GM18499 (cell line): ENCODE data around the gene SLC6A18.

Source experiments
- ATAC-seq: cut with Tn5 transposase; IDR thresholded peaks from one replicate; pipeline ENCODE4 v1.9.1; 2021; ENCODE audit warnings: moderate number of reproducible peaks; ENCODE audit not compliant: insufficient read depth, unreplicated experiment

The SLC6A18 gene

DNA sequence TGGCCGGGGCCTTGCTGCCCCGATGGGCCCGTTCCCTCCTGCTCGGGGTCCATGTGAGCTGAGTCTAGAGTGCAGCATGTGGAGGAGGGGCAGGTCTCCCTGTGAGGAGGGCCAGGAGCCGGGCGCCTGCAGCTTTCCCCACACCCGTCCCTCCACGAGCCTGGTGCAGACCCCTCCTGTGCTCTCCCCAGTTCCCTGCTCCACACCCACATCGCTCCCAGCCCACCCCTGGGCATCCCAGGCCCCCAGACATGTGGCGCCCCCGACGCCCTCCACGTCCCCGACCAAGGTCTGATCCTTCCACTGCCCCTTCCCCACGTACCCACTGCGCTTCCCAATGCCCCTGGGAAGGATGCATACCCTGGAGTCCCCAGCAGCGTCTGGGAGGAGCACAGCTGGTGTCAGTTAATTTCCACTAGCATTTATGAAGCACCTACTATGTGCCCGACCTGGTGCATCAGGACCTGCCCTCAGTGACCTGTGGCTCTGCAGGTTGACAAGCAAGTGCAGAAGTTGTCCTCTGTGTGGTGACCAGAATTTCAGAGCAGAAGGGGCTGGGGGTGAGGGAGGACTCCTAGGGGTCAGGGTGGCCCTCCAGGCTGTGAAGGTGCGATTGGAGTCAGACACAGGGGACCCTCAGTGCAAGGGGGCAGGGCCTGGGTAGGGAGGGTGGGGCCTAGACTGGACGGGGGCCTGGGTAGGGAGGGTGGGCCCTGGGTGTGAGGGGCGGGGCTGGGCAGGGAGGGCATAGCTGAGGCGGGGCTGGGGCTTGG is 10.8 kb upstream of the SLC6A18 start:
- no peak for ATAC-seq

DNA sequence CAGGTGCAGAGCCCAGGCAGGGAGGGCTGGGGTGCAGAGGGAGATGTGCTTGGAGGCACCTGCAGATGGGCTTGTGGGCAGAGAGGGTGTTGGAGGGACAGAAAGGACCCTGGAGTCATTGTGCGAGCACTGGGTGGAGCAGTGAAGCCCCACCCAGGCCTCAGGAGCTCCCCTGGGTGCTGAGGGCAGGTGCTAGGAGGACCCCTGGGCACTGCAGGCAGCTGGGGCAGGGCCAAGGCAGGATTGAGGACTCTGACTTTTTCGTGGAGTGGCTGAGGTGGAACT is 10.3 kb upstream of the SLC6A18 start:
- no peak for ATAC-seq

DNA sequence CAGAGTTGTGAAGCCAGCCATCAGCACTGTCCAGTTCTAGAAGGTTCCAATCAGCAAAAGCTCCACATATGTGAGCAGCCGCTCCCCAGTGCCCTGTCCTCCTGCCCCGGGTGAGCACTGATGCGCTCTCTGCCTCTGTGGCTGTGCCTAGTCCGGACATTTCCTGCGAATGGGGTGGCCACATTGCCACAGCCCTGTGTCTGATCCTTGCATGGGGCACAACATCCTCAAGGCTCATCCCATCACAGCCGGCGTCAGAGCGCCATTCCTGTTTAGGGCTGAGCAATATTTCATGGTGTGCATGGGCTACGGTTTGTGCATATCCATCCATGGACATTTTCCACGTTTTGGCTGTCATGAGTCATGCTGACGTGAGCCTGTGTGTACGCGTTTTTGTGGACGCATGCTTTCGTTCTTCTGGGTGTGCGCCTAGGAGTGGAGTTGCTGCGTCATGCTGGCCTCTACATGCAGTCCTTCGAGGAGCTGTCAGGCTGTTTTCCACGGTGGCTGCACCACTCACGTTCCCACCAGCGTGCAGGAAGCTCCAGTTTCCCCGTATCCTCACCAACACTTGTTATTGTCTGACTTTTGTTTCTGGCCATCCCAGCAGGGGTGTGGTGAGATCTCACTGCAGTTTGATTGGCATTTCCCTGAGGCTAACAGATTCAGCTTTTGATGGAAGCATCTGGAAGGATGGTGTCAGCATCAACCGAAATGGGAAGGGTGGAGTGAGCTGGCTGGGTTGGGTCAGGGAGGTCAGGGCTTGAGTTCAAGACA is 9.7 kb upstream of the SLC6A18 start:
- no peak for ATAC-seq

DNA sequence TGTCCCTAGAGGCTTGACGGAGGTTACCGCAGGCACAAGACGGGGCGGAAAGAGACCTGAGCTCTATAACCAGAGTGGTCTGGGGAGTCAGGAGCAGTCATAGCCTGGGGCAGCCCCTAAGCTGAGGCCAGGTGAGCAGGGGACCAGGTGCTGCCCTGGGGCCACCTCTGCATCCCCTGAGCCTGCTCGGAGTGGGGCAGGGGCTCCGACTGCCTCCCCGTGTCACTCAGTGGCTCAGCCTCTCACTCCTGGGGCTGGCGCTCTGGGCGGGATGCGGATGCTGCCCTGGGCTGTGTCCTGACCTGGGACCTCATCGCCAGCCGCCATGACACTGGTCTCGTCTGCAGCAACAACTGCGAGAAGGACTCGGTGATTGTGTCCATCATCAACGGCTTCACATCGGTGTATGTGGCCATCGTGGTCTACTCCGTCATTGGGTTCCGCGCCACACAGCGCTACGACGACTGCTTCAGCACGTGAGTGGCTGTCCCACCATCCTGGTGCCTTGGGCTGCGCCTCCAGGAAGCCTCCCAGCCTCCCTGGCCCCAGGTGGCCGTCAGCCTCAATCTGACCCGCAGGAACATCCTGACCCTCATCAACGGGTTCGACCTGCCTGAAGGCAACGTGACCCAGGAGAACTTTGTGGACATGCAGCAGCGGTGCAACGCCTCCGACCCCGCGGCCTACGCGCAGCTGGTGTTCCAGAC is 8.8 kb upstream of the SLC6A18 start:
- ATAC-seq = no peak

DNA sequence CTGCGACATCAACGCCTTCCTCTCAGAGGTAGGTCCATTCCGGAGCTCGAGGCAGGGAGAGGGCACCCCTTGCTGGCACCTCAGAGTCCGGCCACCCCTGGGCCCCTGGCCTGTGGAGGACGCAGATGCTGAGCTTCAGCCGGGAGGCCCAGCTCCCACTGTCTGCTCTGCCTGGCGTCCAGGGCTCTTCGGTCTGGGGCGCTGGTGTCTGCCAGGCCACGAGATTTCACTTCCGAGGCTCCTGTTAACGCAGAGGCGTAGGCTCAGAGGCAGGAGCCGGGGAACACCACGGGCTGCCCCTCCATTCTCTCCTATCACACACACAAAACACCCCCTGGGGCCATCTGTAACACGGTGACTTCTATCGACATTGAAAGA is 8.3 kb upstream of the SLC6A18 start:
- no peak for ATAC-seq

DNA sequence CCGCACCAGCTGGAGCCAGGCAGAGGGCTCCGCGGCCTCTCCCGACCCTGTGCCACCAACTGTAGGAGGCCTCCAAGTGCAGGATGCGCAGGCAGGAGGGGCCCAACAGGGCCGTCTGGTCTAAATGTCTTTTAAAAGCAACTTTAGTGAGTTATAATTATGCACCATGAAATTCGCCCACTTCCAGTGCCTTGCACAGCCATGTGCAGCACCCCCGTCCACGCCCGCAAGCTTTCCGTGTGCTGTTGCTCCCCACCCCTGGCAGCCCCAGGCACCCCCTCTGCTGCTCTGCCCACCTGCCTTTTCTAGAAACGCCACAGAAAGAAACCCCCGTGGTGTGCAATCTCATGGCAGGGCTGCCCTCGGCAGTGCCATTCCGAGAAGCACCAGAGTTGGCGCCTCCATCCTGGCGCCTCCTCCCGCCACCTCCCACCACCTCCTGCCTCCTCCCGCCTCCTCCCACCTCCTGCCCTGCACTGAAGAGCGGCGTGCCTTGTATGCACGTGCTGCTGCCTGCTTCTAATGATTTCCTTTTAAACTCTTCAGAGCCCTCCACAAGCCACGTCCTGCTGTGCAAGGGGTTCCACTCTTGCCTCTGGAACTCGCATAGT is 7.5 kb upstream of the SLC6A18 start:
- no peak for ATAC-seq

DNA sequence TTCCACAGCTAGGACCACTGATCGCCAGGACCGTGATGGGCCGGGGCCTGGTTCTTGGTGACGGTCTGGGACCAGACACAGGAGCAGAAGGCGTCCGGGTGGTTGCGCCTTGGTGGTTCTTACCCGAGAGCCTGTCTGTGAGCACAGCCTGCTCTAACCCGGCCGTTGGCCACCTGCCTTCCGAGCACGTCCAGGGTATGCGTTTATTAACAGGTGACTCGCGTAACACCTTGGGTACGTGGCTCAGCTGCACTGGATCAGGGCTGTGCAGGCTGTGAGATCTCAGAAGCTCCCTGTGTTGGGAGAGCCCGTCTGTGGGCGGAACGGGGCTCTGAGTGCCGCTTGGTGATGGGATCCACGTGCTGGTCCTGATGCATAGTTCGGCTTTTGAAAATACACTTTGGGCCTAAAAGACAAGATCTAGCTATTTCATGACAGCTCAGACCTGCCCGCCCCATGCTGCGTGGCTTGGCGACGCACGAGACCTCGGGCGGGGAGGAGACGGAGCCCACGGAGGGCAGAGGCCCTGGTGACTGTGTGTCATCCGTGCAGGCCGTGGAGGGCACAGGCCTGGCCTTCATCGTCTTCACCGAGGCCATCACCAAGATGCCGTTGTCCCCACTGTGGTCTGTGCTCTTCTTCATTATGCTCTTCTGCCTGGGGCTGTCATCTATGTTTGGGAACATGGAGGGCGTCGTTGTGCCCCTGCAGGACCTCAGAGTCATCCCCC is 6.7 kb upstream of the SLC6A18 start:
- no peak for ATAC-seq

DNA sequence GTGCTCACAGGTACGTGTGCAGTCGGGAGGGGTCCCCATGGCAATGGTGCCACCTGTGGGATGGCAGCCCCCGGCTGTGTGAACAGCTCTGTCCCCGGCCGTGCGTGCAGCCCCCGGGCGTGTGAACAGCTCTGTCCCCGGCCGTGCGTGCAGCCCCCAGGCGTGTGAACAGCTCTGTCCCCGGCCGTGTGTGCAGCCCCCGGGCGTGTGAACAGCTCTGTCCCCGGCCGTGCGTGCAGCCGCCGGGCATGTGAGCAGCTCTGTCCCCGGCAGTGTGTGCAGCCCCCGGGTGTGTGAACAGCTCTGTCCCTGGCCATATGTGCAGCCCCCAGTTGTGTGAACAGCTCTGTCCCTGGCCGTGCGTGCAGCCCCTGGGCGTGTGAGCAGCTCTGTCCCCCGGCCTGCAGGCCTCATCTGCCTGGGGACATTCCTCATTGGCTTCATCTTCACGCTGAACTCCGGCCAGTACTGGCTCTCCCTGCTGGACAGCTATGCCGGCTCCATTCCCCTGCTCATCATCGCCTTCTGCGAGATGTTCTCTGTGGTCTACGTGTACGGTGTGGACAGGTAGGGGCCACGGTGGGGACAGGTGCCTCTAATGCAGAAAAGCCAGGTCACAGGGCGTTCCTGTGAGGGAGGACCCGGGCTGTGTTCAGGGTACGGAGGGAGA is 5.9 kb upstream of the SLC6A18 start:
- no peak for ATAC-seq

DNA sequence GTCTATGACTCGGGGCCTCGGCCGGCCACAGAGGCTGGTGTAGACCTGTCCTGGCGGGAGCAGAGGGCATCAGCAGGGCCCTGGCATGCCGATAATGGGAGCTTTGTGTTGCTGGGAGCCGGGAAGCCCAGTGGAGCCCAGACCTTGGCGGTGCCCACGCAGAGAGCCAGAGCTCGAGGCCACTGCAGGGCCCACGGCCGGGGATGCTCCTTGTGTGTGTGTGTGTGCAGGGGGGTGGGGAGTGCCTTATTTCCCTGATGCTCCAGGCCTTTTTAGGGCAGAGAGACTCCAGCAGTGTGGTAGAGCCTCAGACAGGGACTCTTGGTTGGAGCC is 5.4 kb upstream of the SLC6A18 start:
- ATAC-seq = no peak

DNA sequence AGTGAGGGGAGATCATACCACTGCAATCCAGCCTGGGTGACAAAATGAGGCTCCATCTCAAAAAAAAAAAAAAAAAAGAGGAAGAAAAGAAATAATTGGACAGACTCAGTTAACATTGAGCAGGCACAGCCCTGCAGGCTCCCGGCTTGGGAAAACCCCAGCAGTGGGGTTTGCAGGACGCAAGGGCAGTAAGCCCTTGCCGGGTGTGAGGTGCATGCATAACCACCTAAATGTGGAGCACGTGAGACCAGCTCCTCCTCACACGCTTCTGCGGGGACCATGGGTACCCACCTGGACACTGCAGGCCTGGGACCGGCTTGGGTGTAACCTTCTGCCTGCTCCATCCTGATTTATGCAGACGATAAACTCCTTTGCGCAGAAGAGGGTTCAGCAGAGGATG is 4.8 kb upstream of the SLC6A18 start:
- ATAC-seq = no peak

DNA sequence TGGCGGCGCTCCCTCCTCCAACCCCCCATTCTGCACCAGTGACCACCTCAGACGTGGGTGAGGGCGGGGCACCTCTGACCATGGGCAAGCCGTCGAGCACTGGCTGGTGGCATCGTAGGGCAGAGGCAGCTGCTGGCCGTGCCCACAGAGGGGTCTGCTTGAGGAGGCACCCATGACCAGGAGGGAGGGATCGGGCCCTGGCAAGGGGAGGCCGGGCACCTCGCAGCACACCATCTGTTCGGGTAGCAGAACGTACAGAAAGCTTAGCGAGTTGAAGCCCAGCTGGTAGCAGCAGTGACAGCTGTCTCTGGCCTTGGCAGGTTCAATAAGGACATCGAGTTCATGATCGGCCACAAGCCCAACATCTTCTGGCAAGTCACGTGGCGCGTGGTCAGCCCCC is 4.3 kb upstream of the SLC6A18 start:
- no peak for ATAC-seq

DNA sequence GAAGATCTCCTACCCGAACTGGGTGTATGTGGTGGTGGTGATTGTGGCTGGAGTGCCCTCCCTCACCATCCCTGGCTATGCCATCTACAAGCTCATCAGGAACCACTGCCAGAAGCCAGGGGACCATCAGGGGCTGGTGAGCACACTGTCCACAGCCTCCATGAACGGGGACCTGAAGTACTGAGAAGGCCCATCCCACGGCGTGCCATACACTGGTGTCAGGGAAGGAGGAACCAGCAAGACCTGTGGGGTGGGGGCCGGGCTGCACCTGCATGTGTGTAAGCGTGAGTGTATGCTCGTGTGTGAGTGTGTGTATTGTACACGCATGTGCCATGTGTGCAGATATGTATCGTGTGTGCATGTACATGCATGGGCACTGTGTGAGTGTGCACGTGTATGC is 3.5 kb upstream of the SLC6A18 start:
- no peak for ATAC-seq

DNA sequence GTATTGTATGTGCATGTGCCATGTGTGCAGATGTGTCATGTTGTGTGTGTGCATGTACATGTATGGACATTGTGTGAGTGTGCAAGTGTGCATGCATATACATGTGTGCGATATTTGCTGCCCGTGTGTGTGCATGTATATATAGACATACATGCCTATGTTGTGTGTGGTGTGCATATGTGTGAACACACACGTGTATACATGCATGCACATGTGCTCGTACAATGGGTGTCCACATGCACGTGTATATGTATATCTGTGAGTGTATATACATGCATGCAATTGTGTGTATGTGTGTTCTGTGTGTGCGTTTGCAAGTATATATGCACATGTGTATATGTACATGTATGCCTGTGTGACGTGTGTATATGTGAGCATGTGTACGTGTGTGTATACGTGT is 3.0 kb upstream of the SLC6A18 start:
- no peak for ATAC-seq

DNA sequence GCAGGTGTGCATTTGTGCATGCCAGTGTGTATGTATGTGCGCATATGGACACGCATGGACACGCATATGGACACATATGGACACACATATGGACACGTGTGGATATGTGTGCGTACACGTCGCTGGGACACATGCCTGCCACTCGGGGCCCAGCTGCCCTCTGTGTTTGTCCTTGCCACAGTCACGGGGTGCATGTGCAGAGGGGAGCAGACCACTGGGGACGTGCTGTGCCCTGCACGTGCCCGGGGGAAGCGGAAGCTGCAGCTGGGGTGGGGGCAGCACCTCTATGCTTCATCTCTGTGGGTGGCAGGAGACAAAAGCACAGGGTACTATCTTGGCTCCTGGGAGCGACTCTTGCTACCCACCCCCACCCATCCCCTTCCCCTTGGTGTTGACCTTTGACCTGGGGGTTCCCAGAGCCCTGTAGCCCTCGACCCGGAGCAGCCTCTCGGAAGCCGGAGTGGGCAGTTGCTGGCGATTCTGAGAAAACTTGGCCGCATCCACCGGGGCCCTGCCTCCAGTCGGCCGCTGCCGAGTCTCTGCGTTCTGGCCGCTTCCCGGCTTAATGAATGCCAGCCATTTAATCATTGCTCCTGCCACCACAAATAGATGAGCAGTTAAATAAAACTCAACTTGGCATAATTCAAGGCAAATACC is 2.4 kb upstream of the SLC6A18 start:
- ATAC-seq = no peak

DNA sequence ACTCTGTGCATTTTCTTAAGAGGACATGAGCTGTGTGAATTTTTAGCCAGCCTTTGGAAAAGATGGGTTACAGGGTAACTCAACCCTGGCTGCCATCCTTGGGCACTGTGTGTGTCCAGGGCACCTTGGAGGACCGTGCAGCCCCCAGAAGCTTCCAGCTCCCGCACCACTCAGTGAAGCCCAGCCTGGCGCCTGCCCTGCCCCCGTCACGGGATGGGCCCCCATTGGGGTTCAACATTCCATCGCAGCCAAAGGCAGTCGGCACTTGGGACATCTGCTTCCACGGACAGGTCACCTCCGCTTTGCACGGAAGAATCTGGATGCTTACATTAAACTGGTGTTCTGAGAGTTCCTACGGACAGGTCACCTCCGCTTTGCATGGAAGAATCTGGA is 1.9 kb upstream of the SLC6A18 start:
- no peak for ATAC-seq

DNA sequence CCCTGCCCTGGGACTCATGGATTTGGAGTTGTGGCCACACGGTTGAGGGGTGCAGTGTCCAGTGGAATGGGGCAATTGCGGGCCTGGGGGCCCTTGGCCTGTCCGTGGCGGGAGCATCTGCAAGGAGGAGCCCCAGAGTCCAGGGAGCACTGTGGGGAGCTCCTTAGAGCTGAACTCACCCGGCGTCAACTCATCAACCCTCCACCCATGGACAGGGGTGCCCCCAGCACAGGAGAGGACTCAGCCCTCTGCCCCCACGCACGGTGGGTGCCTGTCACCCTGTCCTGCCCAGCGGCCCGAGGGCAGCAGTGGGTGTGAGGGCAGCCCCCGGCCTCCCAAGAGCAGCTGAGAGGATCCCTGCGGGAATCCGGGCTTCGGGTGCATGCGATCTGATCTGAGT is 550 bp upstream of the SLC6A18 start:
- ATAC-seq = no peak

DNA sequence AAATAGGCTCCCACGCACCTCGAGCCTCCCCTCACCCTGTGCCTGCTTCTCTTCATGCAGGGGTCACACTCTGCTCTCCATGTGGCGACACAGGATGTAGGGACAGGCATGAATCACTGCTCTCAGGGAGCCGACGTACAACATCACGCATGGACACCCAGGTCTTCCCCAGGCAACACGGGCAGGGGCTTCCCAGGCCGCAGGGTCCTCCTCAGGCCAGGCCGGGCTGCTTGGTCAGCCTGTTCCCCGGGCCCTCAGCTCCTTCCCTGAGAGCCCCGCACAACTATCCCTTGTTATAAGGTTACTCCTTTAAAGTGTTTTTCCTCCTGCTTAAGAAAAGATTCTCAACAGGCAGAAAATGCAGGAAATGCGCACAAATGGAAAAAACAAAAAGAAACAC is 1.1 kb downstream of the SLC6A18 start:
- no peak for ATAC-seq

DNA sequence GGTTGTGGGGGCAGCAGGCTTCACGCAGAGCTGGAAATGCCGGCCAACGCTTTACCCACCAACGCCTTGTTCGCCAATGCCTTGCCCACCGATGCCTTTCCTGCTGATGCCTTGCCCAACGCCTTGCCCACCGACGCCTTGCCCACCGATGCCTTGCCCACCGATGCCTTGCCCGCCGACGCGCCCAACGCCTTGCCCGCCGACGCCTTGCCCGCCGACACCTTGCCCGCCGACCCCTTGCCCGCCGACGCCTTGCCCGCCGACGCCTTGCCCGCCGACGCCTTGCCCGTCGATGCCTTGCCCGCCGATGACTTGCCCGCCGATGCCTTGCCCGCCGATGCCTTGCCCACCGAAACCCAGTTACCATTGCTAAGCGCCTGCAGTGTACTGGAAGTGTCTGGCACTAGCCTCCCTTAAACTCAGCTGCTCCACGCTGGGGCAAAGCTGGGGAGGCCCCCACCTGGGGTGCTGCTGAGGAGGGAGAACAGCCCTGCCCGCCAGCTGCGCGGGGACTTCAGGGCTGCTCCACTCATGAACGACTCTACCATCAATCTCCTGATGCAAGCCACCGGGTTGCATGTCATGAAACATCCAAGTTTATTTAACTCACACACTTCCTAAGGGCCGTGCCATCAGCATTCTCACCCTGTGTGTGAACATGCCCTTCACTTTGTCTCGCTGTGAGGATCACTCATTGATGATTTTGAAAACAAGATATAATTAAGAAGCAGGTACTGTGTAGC is 1.8 kb downstream of the SLC6A18 start:
- ATAC-seq = no peak

DNA sequence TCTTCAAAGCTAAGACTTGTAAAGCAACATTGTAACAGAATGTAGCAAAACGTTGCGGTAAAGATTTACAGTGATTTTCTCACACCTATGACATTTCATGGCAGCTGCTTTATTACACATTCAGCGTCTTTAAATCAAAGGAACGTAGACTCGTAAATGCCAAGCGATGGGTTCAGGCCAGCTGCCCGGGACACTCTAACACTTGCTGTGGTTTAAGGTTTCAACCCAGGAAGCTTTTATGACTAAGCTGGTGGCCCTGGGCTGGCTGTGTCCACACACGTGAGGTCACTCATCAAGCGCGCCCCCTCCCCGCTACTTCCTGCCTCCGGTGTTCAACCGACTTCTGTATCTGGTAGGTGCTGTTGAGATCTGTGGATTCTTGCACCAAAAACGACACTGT is 2.5 kb downstream of the SLC6A18 start:
- ATAC-seq = no peak
